ENCODE results near the gene MYH6. TPM values are rescaled to one million over a fixed set of nuclear protein-coding genes. Genes with fewer than 3 reads are reported as not detected.

The MYH6 gene
- polyA plus RNA-seq, 1 experiment: not detected

DNA sequence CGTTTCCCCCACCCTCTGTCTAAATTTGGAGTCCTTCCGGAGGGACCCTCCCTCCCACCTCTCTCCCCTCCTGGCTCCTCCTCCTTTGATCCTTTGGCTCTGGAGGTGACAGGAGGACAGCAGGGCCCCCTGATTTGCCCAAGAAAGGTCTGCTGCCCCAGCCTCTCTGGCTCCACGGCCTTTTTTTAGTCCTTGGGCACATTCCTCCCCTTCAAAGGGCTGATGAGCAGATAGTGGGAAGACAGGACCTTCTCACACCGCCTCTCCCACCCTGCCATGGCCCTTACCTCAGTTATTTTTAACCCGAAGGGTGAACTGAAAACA lies 196 bp upstream of the MYH6 start:
- H3K4me3 ChIP-seq (ENCODE audit: low read depth, low read length): no peak overlapping the region
- H3K9me3 ChIP-seq (ENCODE audit: control insufficient read depth, insufficient read depth, low read length): no peaks in the 10 kb centered on the region; the same call in 1 of the 2 replicates
- no peak overlapping the region for H3K27ac ChIP-seq (ENCODE audit: low read depth, low read length)
- POLR2A ChIA-PET: no interaction called here
- TF ChIP-seq, protein P1, sequence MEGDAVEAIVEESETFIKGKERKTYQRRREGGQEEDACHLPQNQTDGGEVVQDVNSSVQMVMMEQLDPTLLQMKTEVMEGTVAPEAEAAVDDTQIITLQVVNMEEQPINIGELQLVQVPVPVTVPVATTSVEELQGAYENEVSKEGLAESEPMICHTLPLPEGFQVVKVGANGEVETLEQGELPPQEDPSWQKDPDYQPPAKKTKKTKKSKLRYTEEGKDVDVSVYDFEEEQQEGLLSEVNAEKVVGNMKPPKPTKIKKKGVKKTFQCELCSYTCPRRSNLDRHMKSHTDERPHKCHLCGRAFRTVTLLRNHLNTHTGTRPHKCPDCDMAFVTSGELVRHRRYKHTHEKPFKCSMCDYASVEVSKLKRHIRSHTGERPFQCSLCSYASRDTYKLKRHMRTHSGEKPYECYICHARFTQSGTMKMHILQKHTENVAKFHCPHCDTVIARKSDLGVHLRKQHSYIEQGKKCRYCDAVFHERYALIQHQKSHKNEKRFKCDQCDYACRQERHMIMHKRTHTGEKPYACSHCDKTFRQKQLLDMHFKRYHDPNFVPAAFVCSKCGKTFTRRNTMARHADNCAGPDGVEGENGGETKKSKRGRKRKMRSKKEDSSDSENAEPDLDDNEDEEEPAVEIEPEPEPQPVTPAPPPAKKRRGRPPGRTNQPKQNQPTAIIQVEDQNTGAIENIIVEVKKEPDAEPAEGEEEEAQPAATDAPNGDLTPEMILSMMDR (IDR thresholded peaks at IDR 0.05; ENCODE audit: low read depth, low read length): no peak
- no peak for DNase-seq (ENCODE audit: low read depth, low spot score)
- H3K27me3 ChIP-seq (ENCODE audit: control insufficient read depth, insufficient read depth, low read length): peaks cover 17% of the 10 kb centered on the region
- CTCF ChIA-PET: no interaction called here

DNA sequence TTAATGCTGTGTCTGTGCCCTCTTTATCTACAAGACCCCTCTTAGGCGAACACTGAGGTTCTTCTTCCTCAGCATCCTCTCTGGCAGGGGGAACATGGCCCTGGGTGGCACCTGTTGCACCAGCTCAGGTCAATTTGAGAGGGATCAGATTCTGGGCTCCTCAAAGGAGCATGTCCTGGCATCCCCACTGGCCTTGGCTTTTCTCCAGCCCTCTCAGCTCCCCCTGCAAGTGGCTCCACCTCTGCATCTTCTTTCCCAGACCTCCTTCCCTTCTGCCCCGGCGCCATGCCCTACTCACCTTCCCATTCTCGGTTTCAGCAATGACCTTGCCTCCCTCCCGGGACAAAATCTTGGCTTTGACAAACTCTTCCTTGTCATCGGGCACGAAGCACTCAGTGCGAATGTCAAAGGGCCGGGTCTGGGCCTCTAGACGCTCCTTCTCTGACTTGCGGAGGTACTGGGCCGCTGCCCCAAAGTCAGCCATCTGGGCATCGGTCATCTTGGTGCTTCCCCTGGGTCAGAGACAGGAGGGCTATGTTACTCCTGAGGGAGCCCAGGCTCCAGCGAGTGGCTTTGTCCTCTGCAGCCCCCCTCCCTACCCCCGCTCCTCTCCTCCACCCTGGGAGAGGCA lies 1.2 kb downstream of the MYH6 start:
- Histone ChIP-seq H3K27ac (ENCODE audit: low read depth, low read length) (no peak overlapping the region), H3K4me3 (ENCODE audit: low read depth, low read length) (no peak overlapping the region), H3K27me3 (ENCODE audit: control insufficient read depth, insufficient read depth, low read length) (peaks cover 12% of the 10 kb centered on the region), H3K9me3 (ENCODE audit: control insufficient read depth, insufficient read depth, low read length) (no peaks in the 10 kb centered on the region)
- DNase-seq (ENCODE audit: low read depth, low spot score): no peak
- POLR2A ChIA-PET: no interaction called here
- TF ChIP-seq, protein P1 (IDR thresholded peaks at IDR 0.05; ENCODE audit: low read depth, low read length): no peak
- CTCF ChIA-PET: no interaction called here

- H3K9me3 ChIP-seq (ENCODE audit: control insufficient read depth, insufficient read depth, low read length): no peaks in the 10 kb centered on the region
- H3K27me3 ChIP-seq (ENCODE audit: control insufficient read depth, insufficient read depth, low read length): peaks cover 12% of the 10 kb centered on the region
- CTCF ChIA-PET: no interaction called here
- DNase-seq (ENCODE audit: low read depth, low spot score): no peak
- H3K27ac ChIP-seq (ENCODE audit: low read depth, low read length): no peak overlapping the region
- no peak overlapping the region for H3K4me3 ChIP-seq (ENCODE audit: low read depth, low read length)
- POLR2A ChIA-PET: no interaction called here
- TF ChIP-seq, protein P1 (IDR thresholded peaks at IDR 0.05; ENCODE audit: low read depth, low read length): no peak
These were observed 1.8 kb downstream of the MYH6 start for GRCh38 chr14:23406244-23406643.

DNA sequence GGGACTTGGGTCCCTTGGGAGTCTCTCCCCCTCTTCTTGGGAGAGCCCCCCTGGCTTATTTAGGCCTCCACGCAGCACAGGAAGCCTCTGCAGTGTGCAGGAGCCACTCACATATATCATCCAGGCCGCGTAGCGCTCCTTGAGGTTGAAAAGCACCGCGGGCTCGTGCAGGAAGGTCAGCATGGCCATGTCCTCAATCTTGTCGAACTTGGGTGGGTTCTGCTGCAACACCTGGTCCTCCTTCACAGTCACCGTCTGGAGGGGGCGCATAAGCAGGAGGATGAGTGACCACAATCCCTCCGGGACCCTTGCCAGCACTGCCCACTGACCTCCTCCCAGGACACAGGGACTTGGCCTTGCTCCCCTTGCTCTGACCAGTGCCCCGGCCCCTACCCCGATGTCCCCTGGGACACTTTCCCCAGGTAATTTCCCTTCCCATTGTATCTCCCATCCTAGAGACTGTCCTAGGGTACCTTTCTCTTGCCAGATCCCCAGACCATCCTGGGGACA lies 2.5 kb downstream of the MYH6 start:
- no peak overlapping the region for H3K27ac ChIP-seq (ENCODE audit: low read depth, low read length)
- H3K4me3 ChIP-seq (ENCODE audit: low read depth, low read length): no peak overlapping the region
- H3K27me3 ChIP-seq (ENCODE audit: control insufficient read depth, insufficient read depth, low read length): peaks cover 12% of the 10 kb centered on the region
- POLR2A ChIA-PET: no interaction called here
- no peak for DNase-seq (ENCODE audit: low read depth, low spot score)
- H3K9me3 ChIP-seq (ENCODE audit: control insufficient read depth, insufficient read depth, low read length): no peaks in the 10 kb centered on the region
- CTCF ChIA-PET: no interaction called here
- TF ChIP-seq, protein P1 (IDR thresholded peaks at IDR 0.05; ENCODE audit: low read depth, low read length): no peak

GRCh38 chr14:23405096-23405495 lies 3.0 kb downstream of the MYH6 start:
- TF ChIP-seq, protein P1 (IDR thresholded peaks at IDR 0.05; ENCODE audit: low read depth, low read length): no peak
- CTCF ChIA-PET: no interaction called here
- Histone ChIP-seq H3K4me3 (ENCODE audit: low read depth, low read length) (no peak overlapping the region), H3K27ac (ENCODE audit: low read depth, low read length) (no peak overlapping the region), H3K27me3 (ENCODE audit: control insufficient read depth, insufficient read depth, low read length) (peaks cover 12% of the 10 kb centered on the region), H3K9me3 (ENCODE audit: control insufficient read depth, insufficient read depth, low read length) (no peaks in the 10 kb centered on the region)
- POLR2A ChIA-PET: no interaction called here
- DNase-seq (ENCODE audit: low read depth, low spot score): no peak
